LNCAP (cell line): ENCODE measurements around the gene SMOC1.

Experiments used
- CTCF ChIP-seq: fragments of 450-650 bp; IDR thresholded peaks from 2 replicates; pipeline ENCODE4 v1.5.1; 2017; ENCODE audit warnings: mild to moderate bottlenecking

The SMOC1 gene

DNA sequence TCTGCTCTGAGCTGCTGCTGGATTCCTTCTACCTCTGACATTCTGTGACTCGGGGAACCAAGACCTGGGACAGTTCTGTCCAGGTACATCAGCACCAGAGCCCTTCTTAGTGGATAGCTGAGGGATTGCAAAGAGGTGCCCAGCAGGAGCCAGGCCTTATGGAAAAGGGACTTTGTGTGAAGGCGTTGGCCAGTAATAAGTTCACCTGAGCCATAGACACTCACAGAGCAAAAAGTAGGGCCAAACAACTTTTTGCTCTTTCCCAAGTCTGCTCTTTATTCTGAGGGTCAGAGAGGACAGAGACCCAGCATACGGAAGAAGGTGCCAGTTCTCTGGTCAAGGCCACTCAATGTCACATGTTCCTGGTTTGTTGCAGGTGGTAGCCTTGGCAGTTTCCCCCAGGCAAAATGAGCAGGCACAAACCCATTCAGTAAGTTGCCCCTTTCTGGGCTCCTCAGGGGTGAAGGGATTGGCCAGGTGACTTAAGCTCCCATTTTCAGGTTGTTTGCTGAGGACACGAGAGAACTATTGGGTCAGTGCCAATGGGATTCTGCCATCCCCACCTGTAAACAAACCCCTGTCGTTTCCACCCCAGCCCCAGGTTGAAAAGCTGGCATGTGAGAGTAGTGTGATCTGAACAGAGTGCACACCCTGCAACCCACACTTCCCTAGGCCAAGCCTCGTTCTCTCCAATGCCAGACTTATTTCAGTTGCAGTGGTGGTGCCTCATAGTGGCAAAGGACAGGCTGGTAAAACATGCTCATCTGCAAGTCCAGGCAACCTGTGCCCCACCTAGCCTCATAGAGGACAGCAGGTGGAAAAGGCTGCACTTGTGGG, 150.3 kb downstream of the SMOC1 start:
- no peak for TF ChIP-seq CTCF

DNA sequence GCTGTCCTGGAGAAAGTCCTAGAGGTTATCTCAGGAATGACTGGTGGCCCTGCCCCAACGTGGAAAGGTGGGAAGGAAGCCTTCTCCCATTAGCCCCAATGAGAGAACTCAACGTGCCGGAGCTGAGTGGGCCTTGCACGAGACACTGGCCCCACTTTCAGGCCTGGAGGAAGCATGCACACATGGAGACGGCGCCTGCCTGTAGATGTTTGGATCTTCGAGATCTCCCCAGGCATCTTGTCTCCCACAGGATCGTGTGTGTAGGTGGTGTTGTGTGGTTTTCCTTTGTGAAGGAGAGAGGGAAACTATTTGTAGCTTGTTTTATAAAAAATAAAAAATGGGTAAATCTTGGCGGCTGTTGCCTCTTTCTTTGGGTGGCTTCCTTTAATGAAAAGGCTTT, 152.8 kb downstream of the SMOC1 start:
- no peak for TF ChIP-seq CTCF

GRCh38 chr14:70032447-70032846, 153.2 kb downstream of the SMOC1 start:
- no peak for TF ChIP-seq CTCF

GRCh38 chr14:70033116-70033515, 153.9 kb downstream of the SMOC1 start:
- TF ChIP-seq CTCF, result no peak

DNA sequence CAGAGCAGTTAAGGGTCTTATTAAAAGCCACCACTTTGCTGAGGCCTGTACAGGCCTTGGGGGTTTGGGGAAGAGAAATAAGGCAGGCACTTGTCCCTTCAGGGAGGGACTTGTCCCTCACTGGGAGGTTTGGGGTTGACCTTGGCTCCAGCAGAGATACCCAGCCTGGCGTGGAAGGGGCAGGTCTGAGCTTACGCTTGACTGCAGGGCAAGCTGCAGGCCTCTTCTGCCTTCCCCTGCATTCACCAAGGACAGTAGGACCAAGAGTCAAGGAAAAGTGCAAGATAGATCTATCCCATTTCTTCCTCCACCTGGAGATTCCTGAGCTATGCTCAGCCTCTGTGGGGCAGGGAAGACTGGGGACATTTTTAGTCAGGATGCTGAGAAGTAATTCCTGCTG, 154.3 kb downstream of the SMOC1 start:
- no peak for TF ChIP-seq CTCF

GRCh38 chr14:70034257-70034656, 155.0 kb downstream of the SMOC1 start:
- TF ChIP-seq CTCF, result no peak

GRCh38 chr14:70036665-70037064, 157.4 kb downstream of the SMOC1 start:
- no peak for TF ChIP-seq CTCF

DNA sequence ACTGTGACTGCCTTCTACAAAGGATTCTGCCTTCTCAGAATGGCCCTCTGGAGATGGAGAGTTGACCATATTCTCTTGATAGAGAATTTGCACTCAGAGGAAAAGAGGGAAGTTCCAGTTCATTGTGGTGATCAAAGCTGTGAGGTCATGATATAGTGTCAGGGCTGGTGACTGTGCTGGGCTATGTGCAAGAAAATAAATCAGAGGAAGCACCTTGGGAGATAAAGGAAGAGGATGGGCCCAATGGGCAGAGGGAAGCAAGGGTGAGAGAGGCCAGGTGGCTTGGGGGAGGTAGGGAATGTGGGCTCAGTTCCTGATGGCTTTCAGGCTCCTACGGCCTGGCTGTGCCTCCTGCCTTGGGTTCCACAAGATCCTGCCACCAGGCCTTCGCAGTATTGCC, 163.8 kb downstream of the SMOC1 start:
- TF ChIP-seq CTCF, result no peak
